Measurements from ENCODE around the gene ATXN7L3.

Gene ATXN7L3

DNA sequence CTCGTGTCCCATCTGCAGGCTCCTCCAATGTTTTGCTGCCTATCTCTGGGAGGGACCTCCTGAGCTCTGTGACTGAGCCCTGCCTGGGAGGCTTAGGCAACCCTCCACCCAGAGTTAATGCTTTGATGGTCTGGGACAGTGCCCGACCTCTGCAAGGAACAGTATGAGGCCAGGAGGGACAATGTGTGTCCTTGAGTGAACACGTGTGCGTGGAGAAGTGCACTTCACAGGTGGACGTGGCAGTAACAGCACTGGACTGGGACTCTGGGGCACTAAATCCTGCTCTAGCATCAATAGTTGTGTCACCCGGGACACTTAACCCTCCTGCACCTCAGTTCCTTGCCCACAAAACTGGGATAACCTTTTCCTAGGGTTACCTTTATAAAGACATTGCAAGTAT, 15.2 kb upstream of the ATXN7L3 start:
- no peak overlapping the region for H4K91ac ChIP-seq (ENCODE audit: low read length)
- no peak overlapping the region for H2BK5ac ChIP-seq (ENCODE audit: low read depth, low read length, poor library complexity, severe bottlenecking)
- DNase-seq = no peak
- H4K8ac ChIP-seq (ENCODE audit: low read length) = no peak overlapping the region
- H3K9me3 ChIP-seq (ENCODE audit: control insufficient read depth, low read length) = peaks cover 8% of the 10 kb centered on the region
- peaks cover 52 to 68% of the 10 kb centered on the region in 2 experiments for H3K36me3 ChIP-seq (ENCODE audit: control insufficient read depth in 1 of 2, insufficient read depth in 2 of 2, low read depth in 1 of 2, low read length in 2 of 2)
- H3K4me2 ChIP-seq (ENCODE audit: low read length, poor library complexity, severe bottlenecking) = no peak overlapping the region
- no peak overlapping the region for H3K27ac ChIP-seq (ENCODE audit: low read length, poor library complexity, severe bottlenecking)
- no peak overlapping the region for H2AFZ ChIP-seq (ENCODE audit: low read depth, low read length)
- no peak overlapping the region for H3K23ac ChIP-seq (ENCODE audit: low read length in 2 of 2)
- no peak overlapping the region for H3K4me3 ChIP-seq (ENCODE audit: insufficient read depth in 1 of 2, low read depth in 1 of 2, low read length in 2 of 2)
- H2BK120ac ChIP-seq (ENCODE audit: low read depth, low read length) = no peak overlapping the region
- H3K4me1 ChIP-seq (ENCODE audit: control insufficient read depth, insufficient read depth, low read depth, low read length) = peaks cover 29% of the 10 kb centered on the region
- 96% methylated on average over 6 of the region's 6 CpGs for WGBS
- H2AK5ac ChIP-seq (ENCODE audit: low read length, severe bottlenecking) = no peak overlapping the region
- H3K4ac ChIP-seq (ENCODE audit: low read depth in 1 of 2, low read length in 2 of 2) = no peak overlapping the region
- H3K27me3 ChIP-seq (ENCODE audit: control insufficient read depth in 1 of 2, insufficient read depth in 1 of 2, low read length in 2 of 2) = no peaks in the 10 kb centered on the region
- H2BK12ac ChIP-seq (ENCODE audit: low read length in 2 of 2) = no peak overlapping the region
- peaks cover 31% of the 10 kb centered on the region for H3K79me1 ChIP-seq (replicated peaks; ENCODE audit: low read length, poor library complexity, severe bottlenecking)
- H2BK15ac ChIP-seq (ENCODE audit: low read depth, poor library complexity, severe bottlenecking) = no peak overlapping the region
- no peak overlapping the region for H3K9ac ChIP-seq (ENCODE audit: low read length)
- H3K18ac ChIP-seq (ENCODE audit: low read depth in 1 of 2, low read length in 2 of 2) = no peak overlapping the region
- no peak overlapping the region for H3K14ac ChIP-seq (ENCODE audit: low read length in 2 of 2)

DNA sequence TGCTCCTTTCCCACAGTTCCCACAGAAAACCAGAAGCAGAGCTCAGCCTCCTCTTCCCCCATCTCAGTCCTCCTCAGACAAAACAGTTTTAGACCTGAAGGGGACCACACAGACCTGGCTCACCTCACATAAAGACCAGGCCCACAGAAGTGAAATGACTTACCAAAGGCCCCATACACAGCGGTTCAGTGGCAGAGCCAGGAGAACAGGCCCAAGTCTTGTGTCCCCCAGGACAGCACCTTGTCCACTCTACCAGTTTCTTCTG, 14.5 kb upstream of the ATXN7L3 start:
- Histone ChIP-seq H2BK15ac (ENCODE audit: low read depth, poor library complexity, severe bottlenecking) (no peak overlapping the region), H2AFZ (ENCODE audit: low read depth, low read length) (no peak overlapping the region), H3K23ac (ENCODE audit: low read length in 2 of 2) (no peak overlapping the region), H3K4me3 (ENCODE audit: insufficient read depth in 1 of 2, low read depth in 1 of 2, low read length in 2 of 2) (no peak overlapping the region), H3K4me1 (ENCODE audit: control insufficient read depth, insufficient read depth, low read depth, low read length) (peaks cover 29% of the 10 kb centered on the region), H3K36me3 (ENCODE audit: control insufficient read depth in 1 of 2, insufficient read depth in 2 of 2, low read depth in 1 of 2, low read length in 2 of 2) (peaks cover 60 to 75% of the 10 kb centered on the region in 2 experiments), H2BK120ac (ENCODE audit: low read depth, low read length) (no peak overlapping the region), H3K14ac (ENCODE audit: low read length in 2 of 2) (no peak overlapping the region), H4K91ac (ENCODE audit: low read length) (no peak overlapping the region), H3K79me1 (replicated peaks; ENCODE audit: low read length, poor library complexity, severe bottlenecking) (peaks cover 38% of the 10 kb centered on the region), H3K18ac (ENCODE audit: low read depth in 1 of 2, low read length in 2 of 2) (no peak overlapping the region), H3K4me2 (ENCODE audit: low read length, poor library complexity, severe bottlenecking) (no peak overlapping the region), H2BK5ac (ENCODE audit: low read depth, low read length, poor library complexity, severe bottlenecking) (no peak overlapping the region), H3K27me3 (ENCODE audit: control insufficient read depth in 1 of 2, insufficient read depth in 1 of 2, low read length in 2 of 2) (no peaks in the 10 kb centered on the region), H2BK12ac (ENCODE audit: low read length in 2 of 2) (no peak overlapping the region), H3K9me3 (ENCODE audit: control insufficient read depth, low read length) (peaks cover 8% of the 10 kb centered on the region), H4K8ac (ENCODE audit: low read length) (no peak overlapping the region), H3K4ac (ENCODE audit: low read depth in 1 of 2, low read length in 2 of 2) (no peak overlapping the region), H3K9ac (ENCODE audit: low read length) (no peak overlapping the region), H3K27ac (ENCODE audit: low read length, poor library complexity, severe bottlenecking) (no peak overlapping the region), H2AK5ac (ENCODE audit: low read length, severe bottlenecking) (no peak overlapping the region)
- no peak for DNase-seq
- WGBS = 82% methylated on average over 1 of the region's 1 CpG

DNA sequence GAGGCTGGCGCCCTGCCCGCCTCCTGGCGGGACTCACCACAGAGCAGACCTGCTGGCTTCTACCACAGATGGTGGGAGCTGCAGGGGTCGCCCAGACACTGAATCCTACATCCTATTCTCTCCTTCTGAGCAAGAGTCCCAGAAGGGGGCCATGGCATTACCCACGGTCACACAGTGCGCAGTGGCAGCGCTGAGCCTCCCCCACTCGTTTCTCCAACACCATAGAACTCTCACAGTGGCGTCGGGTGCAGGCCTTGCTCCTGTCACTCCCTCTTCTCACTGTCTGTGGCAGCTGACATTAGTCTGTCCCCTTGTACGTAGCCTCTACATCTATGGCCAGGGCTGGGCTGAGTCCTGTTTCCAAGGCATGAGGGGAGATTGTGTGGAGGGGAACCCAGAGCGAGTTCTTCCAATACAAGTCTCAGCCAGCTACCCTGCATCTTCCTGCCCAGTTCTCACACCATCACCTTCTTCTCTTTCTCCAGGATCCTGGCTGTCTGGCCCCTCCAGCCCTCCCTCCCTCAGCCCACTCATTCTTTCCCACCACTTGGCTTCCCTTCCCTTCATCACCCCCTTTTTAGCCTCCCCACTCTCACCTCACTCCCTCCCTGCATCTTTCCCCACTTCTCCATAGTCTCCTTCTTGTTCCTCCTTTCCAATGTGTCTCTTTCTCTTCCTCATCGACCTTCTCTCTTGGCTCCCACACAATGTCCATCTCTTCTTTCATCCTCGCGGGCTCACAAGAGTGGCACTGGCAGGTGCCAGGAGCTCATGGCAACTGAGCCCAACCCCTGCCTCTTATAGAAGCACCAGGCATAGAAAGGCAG, 13.9 kb upstream of the ATXN7L3 start:
- H3K4me2 ChIP-seq (ENCODE audit: low read length, poor library complexity, severe bottlenecking) = no peak overlapping the region
- H2AFZ ChIP-seq (ENCODE audit: low read depth, low read length) = no peak overlapping the region
- peaks cover 65 to 81% of the 10 kb centered on the region in 2 experiments for H3K36me3 ChIP-seq (ENCODE audit: control insufficient read depth in 1 of 2, insufficient read depth in 2 of 2, low read depth in 1 of 2, low read length in 2 of 2)
- no peak overlapping the region for H3K18ac ChIP-seq (ENCODE audit: low read depth in 1 of 2, low read length in 2 of 2)
- H2BK12ac ChIP-seq (ENCODE audit: low read length in 2 of 2) = no peak overlapping the region
- H3K27ac ChIP-seq (ENCODE audit: low read length, poor library complexity, severe bottlenecking) = no peak overlapping the region
- no peak overlapping the region for H3K4me3 ChIP-seq (ENCODE audit: insufficient read depth in 1 of 2, low read depth in 1 of 2, low read length in 2 of 2)
- H3K14ac ChIP-seq (ENCODE audit: low read length in 2 of 2) = no peak overlapping the region
- H3K9me3 ChIP-seq (ENCODE audit: control insufficient read depth, low read length) = peaks cover 8% of the 10 kb centered on the region
- no peak overlapping the region for H2BK5ac ChIP-seq (ENCODE audit: low read depth, low read length, poor library complexity, severe bottlenecking)
- no peak overlapping the region for H2BK15ac ChIP-seq (ENCODE audit: low read depth, poor library complexity, severe bottlenecking)
- H2AK5ac ChIP-seq (ENCODE audit: low read length, severe bottlenecking) = no peak overlapping the region
- peaks cover 29% of the 10 kb centered on the region for H3K4me1 ChIP-seq (ENCODE audit: control insufficient read depth, insufficient read depth, low read depth, low read length)
- no peak overlapping the region for H4K8ac ChIP-seq (ENCODE audit: low read length)
- H3K79me1 ChIP-seq (replicated peaks; ENCODE audit: low read length, poor library complexity, severe bottlenecking) = peaks cover 38% of the 10 kb centered on the region
- H4K91ac ChIP-seq (ENCODE audit: low read length) = no peak overlapping the region
- no peaks in the 10 kb centered on the region for H3K27me3 ChIP-seq (ENCODE audit: control insufficient read depth in 1 of 2, insufficient read depth in 1 of 2, low read length in 2 of 2)
- H2BK120ac ChIP-seq (ENCODE audit: low read depth, low read length) = no peak overlapping the region
- WGBS = 96% methylated on average over 12 of the region's 15 CpGs
- peak overlapping the region; percentile 22 for H3K9ac ChIP-seq (ENCODE audit: low read length)
- no peak overlapping the region for H3K23ac ChIP-seq (ENCODE audit: low read length in 2 of 2)
- DNase-seq = no peak
- no peak overlapping the region for H3K4ac ChIP-seq (ENCODE audit: low read depth in 1 of 2, low read length in 2 of 2)

DNA sequence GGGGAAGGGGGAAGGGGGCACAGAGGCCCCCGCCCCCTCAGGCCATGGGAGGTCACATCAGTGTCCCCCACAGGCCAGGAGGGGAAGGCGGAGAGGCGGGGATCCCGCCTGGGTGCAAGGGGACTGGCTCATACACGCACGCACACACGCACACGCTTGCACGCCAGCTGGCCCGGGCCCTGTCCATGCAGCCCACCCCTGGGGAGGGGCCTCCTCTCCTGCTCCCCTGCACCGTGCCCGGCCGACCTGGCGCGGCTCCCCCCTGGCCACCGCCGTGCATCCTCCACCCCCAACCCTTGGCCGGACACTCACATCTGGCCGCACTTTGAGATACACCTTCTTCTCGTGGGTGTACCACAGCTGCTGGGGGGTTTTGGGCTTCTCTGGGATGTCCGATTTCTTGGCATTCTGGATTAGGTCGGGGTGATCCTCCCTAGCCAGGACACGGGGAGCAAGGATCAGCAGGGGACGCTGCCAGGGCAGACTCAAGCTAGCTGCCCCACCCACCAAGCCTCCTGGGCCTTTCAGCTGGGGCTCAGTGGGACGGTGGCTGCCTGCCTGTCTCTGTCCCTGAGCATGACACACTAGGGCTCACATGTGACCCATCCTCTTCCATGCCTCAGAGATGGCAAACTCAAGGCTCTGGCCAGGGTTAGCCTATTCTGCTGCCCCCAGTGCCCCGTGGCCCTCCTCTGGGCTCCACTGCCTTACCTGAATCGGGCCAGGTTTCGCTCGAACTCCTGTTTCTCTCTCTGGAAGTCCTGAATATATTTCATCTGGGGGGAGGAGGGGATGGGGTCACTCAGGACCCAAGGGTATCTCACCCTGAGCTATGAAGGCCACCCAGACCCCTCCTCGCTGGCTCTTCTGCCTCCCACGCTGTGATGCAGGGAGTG, 13.1 kb upstream of the ATXN7L3 start:
- no peak overlapping the region for H3K4me2 ChIP-seq (ENCODE audit: low read length, poor library complexity, severe bottlenecking)
- no peaks in the 10 kb centered on the region for H3K27me3 ChIP-seq (ENCODE audit: control insufficient read depth in 1 of 2, insufficient read depth in 1 of 2, low read length in 2 of 2)
- WGBS = 95% methylated on average over 31 of the region's 31 CpGs
- peaks cover 72 to 89% of the 10 kb centered on the region in 2 experiments for H3K36me3 ChIP-seq (ENCODE audit: control insufficient read depth in 1 of 2, insufficient read depth in 2 of 2, low read depth in 1 of 2, low read length in 2 of 2)
- no peak overlapping the region for H2AK5ac ChIP-seq (ENCODE audit: low read length, severe bottlenecking)
- H2BK12ac ChIP-seq (ENCODE audit: low read length in 2 of 2) = peak overlapping the region in 1 of 2 experiments; percentile 12
- H3K27ac ChIP-seq (ENCODE audit: low read length, poor library complexity, severe bottlenecking) = no peak overlapping the region
- H3K4me1 ChIP-seq (ENCODE audit: control insufficient read depth, insufficient read depth, low read depth, low read length) = peaks cover 27% of the 10 kb centered on the region
- H3K23ac ChIP-seq (ENCODE audit: low read length in 2 of 2) = no peak overlapping the region
- H2BK5ac ChIP-seq (ENCODE audit: low read depth, low read length, poor library complexity, severe bottlenecking) = no peak overlapping the region
- H3K9me3 ChIP-seq (ENCODE audit: control insufficient read depth, low read length) = peaks cover 8% of the 10 kb centered on the region
- no peak overlapping the region for H3K4ac ChIP-seq (ENCODE audit: low read depth in 1 of 2, low read length in 2 of 2)
- H2AFZ ChIP-seq (ENCODE audit: low read depth, low read length) = no peak overlapping the region
- no peak for DNase-seq
- no peak overlapping the region for H3K4me3 ChIP-seq (ENCODE audit: insufficient read depth in 1 of 2, low read depth in 1 of 2, low read length in 2 of 2)
- peak overlapping the region; percentile 22 for H3K9ac ChIP-seq (ENCODE audit: low read length)
- H3K79me1 ChIP-seq (replicated peaks; ENCODE audit: low read length, poor library complexity, severe bottlenecking) = peaks cover 42% of the 10 kb centered on the region
- H4K91ac ChIP-seq (ENCODE audit: low read length) = no peak overlapping the region
- H3K18ac ChIP-seq (ENCODE audit: low read depth in 1 of 2, low read length in 2 of 2) = no peak overlapping the region
- no peak overlapping the region for H3K14ac ChIP-seq (ENCODE audit: low read length in 2 of 2)
- H2BK120ac ChIP-seq (ENCODE audit: low read depth, low read length) = no peak overlapping the region
- no peak overlapping the region for H4K8ac ChIP-seq (ENCODE audit: low read length)
- H2BK15ac ChIP-seq (ENCODE audit: low read depth, poor library complexity, severe bottlenecking) = peak overlapping the region; percentile 17

All from mesenchymal stem cell (in vitro differentiated cells and primary cell).